Natural killer cell (primary cell): Measurements from ENCODE around the gene TUBB. TPM values are rescaled to one million over a fixed set of nuclear protein-coding genes. Genes with fewer than 3 reads are reported as not detected.

Experiments
- ATAC-seq, 3 donors: fragments of 150-1000 bp in 2 of 3; fragments of 200-7000 bp in 1 of 3; cut with Tn5 transposase; 1 replicate in 1 of 3; 2 replicates in 2 of 3; pipeline ENCODE4 v1.10.0; 2021; ENCODE audit warnings: mild to moderate bottlenecking in 2 of 3, moderate library complexity in 2 of 3
- DNase-seq, 2 donors: peaks; one replicate each; pipeline versions ENCODE4 v3.0.0 to v3.0.0-alpha.2; 2013 to 2021; ENCODE audit warnings: mixed read lengths in 1 of 2
- H3K27ac ChIP-seq: one replicate; pipeline ENCODE4 v1.5.1; 2013; ENCODE audit warnings: mild to moderate bottlenecking, low read length
- H3K27me3 ChIP-seq: one replicate; pipeline ENCODE4 v1.6.1; 2013; ENCODE audit warnings: low read length; ENCODE audit not compliant: control insufficient read depth, insufficient read depth
- H3K36me3 ChIP-seq: one replicate; pipeline ENCODE4 v1.6.1; 2013; ENCODE audit warnings: low read length; ENCODE audit not compliant: control insufficient read depth, insufficient read depth
- H3K4me1 ChIP-seq: one replicate; pipeline ENCODE4 v1.6.1; 2013; ENCODE audit warnings: low read length; ENCODE audit not compliant: control insufficient read depth, insufficient read depth
- H3K4me3 ChIP-seq: one replicate; pipeline ENCODE4 v1.5.1; 2013; ENCODE audit warnings: low read length
- H3K9me3 ChIP-seq: one replicate; pipeline ENCODE4 v1.6.1; 2013; ENCODE audit warnings: low read length; ENCODE audit not compliant: control insufficient read depth, insufficient read depth
- H3K27ac Mint-ChIP-seq, 2 donors: one replicate each; pipeline ENCODE4 v1.8.0; 2022; ENCODE audit warnings: mild to moderate bottlenecking in 2 of 2, mixed read lengths in 2 of 2, moderate library complexity in 1 of 2
- H3K27me3 Mint-ChIP-seq, 2 donors: one replicate each; pipeline ENCODE4 v1.8.0; 2022; ENCODE audit warnings: low read depth in 2 of 2, mixed read lengths in 2 of 2
- H3K36me3 Mint-ChIP-seq: one replicate; pipeline ENCODE4 v1.8.0; 2022; ENCODE audit warnings: mixed read lengths
- H3K4me1 Mint-ChIP-seq, 2 donors: one replicate each; pipeline ENCODE4 v1.8.0; 2022; ENCODE audit warnings: mixed read lengths in 2 of 2
- H3K4me3 Mint-ChIP-seq: one replicate; pipeline ENCODE4 v1.8.0; 2022; ENCODE audit warnings: mild to moderate bottlenecking, moderate library complexity, mixed read lengths
- H3K9me3 Mint-ChIP-seq, 2 donors: one replicate each; pipeline ENCODE4 v1.8.0; 2022; ENCODE audit warnings: mixed read lengths in 2 of 2
- CTCF ChIP-seq: fragments of 200-600 bp; IDR thresholded peaks from one replicate; pipeline ENCODE4 v1.8.0; 2022; ENCODE audit warnings: antibody characterized with exemption
- WGBS: methylation state at CpG from one replicate; pipeline ENCODE4 v1.1.7; 2013; ENCODE audit warnings: missing lambda C conversion rate; ENCODE audit not compliant: insufficient coverage; 5-methylcytosine and 5-hydroxymethylcytosine counted together
- intact Hi-C: fragments of 100-400 bp; cut with micrococcal nuclease; formaldehyde crosslinking; loops from one replicate; pipeline ENCODE4 v1.14.2; 2022
- total RNA-seq, 4 donors: library from RNA; stranded (reverse); fragments of 120-200 nt in 1 of 4; gene quantifications; one replicate each; pipeline versions ENCODE4 v1.2.3 to v1.2.4, GENCODE V29; 2013 to 2022

The TUBB gene
- total RNA-seq, 3 donors from 2014 or later (not counting 1 experiment from before 2014, with no cell fraction given): 121 to 168 (median 127) TPM

GRCh38 chr6:30748851-30749540 is 28.8 kb downstream of the TUBB start:
- H3K4me1 ChIP-seq: peaks cover 7% of the 10 kb centered on the region
- H3K27me3 ChIP-seq: no peaks in the 10 kb centered on the region
- WGBS: 79% methylated on average over 8 of the region's 8 CpGs
- DNase-seq: no peak
- H3K9me3 ChIP-seq: no peaks in the 10 kb centered on the region
- no peaks in the 10 kb centered on the region for H3K27me3 Mint-ChIP-seq
- no peak overlapping the region for H3K4me3 Mint-ChIP-seq
- TF ChIP-seq CTCF: no peak
- no peaks in the 10 kb centered on the region for H3K9me3 Mint-ChIP-seq
- no peaks in the 10 kb centered on the region for H3K36me3 Mint-ChIP-seq
- H3K36me3 ChIP-seq: no peaks in the 10 kb centered on the region
- H3K4me1 Mint-ChIP-seq: peaks cover 7 to 16% of the 10 kb centered on the region in 2 donors
- no peak overlapping the region for H3K4me3 ChIP-seq
- H3K27ac ChIP-seq: no peak overlapping the region
- no peak overlapping the region for H3K27ac Mint-ChIP-seq
- ATAC-seq: no peak
- intact Hi-C loops: no loop called here

GRCh38 chr6:30749554-30750378 is 29.6 kb downstream of the TUBB start:
- H3K4me3 Mint-ChIP-seq: no peak overlapping the region
- intact Hi-C loops: no loop called here
- WGBS: 95% methylated on average over 12 of the region's 12 CpGs
- H3K36me3 Mint-ChIP-seq: no peaks in the 10 kb centered on the region
- H3K4me1 ChIP-seq: no peaks in the 10 kb centered on the region
- H3K9me3 ChIP-seq: no peaks in the 10 kb centered on the region
- no peaks in the 10 kb centered on the region for H3K36me3 ChIP-seq
- H3K4me3 ChIP-seq: no peak overlapping the region
- H3K27ac ChIP-seq: no peak overlapping the region
- DNase-seq: no peak
- H3K4me1 Mint-ChIP-seq: peaks cover 0 to 10% of the 10 kb centered on the region in 2 donors
- peak overlapping the region in 1 of 2 donors; percentile 18 for H3K27ac Mint-ChIP-seq
- H3K27me3 Mint-ChIP-seq: no peaks in the 10 kb centered on the region
- no peaks in the 10 kb centered on the region for H3K27me3 ChIP-seq
- TF ChIP-seq CTCF: no peak
- no peaks in the 10 kb centered on the region for H3K9me3 Mint-ChIP-seq
- no peak for ATAC-seq

GRCh38 chr6:30750379-30750668 is 30.2 kb downstream of the TUBB start:
- peaks cover 0 to 6% of the 10 kb centered on the region in 2 donors for H3K4me1 Mint-ChIP-seq
- no peaks in the 10 kb centered on the region for H3K36me3 Mint-ChIP-seq
- TF ChIP-seq CTCF: no peak
- Histone ChIP-seq H3K36me3 (no peaks in the 10 kb centered on the region), H3K4me3 (no peak overlapping the region), H3K27me3 (no peaks in the 10 kb centered on the region), H3K9me3 (no peaks in the 10 kb centered on the region), H3K4me1 (no peaks in the 10 kb centered on the region), H3K27ac (no peak overlapping the region)
- intact Hi-C loops: no loop called here
- no peak overlapping the region for H3K4me3 Mint-ChIP-seq
- no peak for ATAC-seq
- H3K9me3 Mint-ChIP-seq: no peaks in the 10 kb centered on the region
- H3K27ac Mint-ChIP-seq: no peak overlapping the region
- DNase-seq: no peak
- no peaks in the 10 kb centered on the region for H3K27me3 Mint-ChIP-seq
